Amygdala (tissue), 56 donors: Measurements from ENCODE around the gene DPYD.

ENCODE experiments used
- DNase-seq, 56 donors: peaks; one replicate each; lab custom pipeline; 2025; lab: John Stamatoyannopoulos, UW

The DPYD gene

GRCh38 chr1:97802011-97802410 is 118.8 kb downstream of the DPYD start:
- no peak for DNase-seq

- DNase-seq: no peak
Observed at GRCh38 chr1:97797403-97798183, 123.2 kb downstream of the DPYD start.

GRCh38 chr1:97796711-97797110 is 124.1 kb downstream of the DPYD start:
- no peak for DNase-seq

- no peak for DNase-seq
Observed at GRCh38 chr1:97792655-97793054, 128.2 kb downstream of the DPYD start.

- DNase-seq: no peak
Observed at GRCh38 chr1:97791251-97791650, 129.6 kb downstream of the DPYD start.

- no peak for DNase-seq
Observed at GRCh38 chr1:97787231-97787630, 133.6 kb downstream of the DPYD start.

GRCh38 chr1:97784661-97785060 is 136.2 kb downstream of the DPYD start:
- DNase-seq: no peak

GRCh38 chr1:97783751-97784150 is 137.1 kb downstream of the DPYD start:
- DNase-seq: no peak

GRCh38 chr1:97781762-97782337 is 139.0 kb downstream of the DPYD start:
- no peak for DNase-seq

GRCh38 chr1:97780884-97781283 is 139.9 kb downstream of the DPYD start:
- DNase-seq: no peak

- no peak for DNase-seq
Observed at GRCh38 chr1:97778718-97779117, 142.1 kb downstream of the DPYD start.

- DNase-seq: no peak
Observed at GRCh38 chr1:97770376-97770775, 150.5 kb downstream of the DPYD start.

- no peak for DNase-seq
Observed at GRCh38 chr1:97767381-97767780, 153.5 kb downstream of the DPYD start.

- no peak for DNase-seq
Observed at GRCh38 chr1:97764991-97765390, 155.8 kb downstream of the DPYD start.

GRCh38 chr1:97761637-97762036 is 159.2 kb downstream of the DPYD start:
- DNase-seq: no peak

- no peak for DNase-seq
Observed at GRCh38 chr1:97759078-97759477, 161.8 kb downstream of the DPYD start.

- DNase-seq: no peak
Observed at GRCh38 chr1:97758541-97759057, 162.2 kb downstream of the DPYD start.

- DNase-seq: no peak
Observed at GRCh38 chr1:97745912-97746311, 174.9 kb downstream of the DPYD start.

- no peak for DNase-seq
Observed at GRCh38 chr1:97744977-97745376, 175.9 kb downstream of the DPYD start.

- no peak for DNase-seq
Observed at GRCh38 chr1:97743129-97743528, 177.7 kb downstream of the DPYD start.

GRCh38 chr1:97740891-97741290 is 179.9 kb downstream of the DPYD start:
- DNase-seq: no peak

- DNase-seq: no peak
Observed at GRCh38 chr1:97739596-97740103, 181.2 kb downstream of the DPYD start.
